Left lung (tissue), 10 donors: ENCODE results near the gene FSD1L. TPM values are rescaled to one million over a fixed set of nuclear protein-coding genes. Genes with fewer than 3 reads are reported as not detected.
A peak's percentile ranks its signal among the peaks of the same experiment; 100 is the strongest.

Source experiments
- ATAC-seq: fragments of 200-7000 bp; cut with Tn5 transposase; one replicate; pipeline ENCODE4 v1.9.1; 2020; ENCODE audit warnings: moderate library complexity
- DNase-seq, 4 donors: peaks; one replicate each; pipeline ENCODE4 v3.0.0-alpha.2; 2013 to 2020
- H3K27ac ChIP-seq, 2 donors: fragments of 200-600 bp; sonication (generic) in 1 of 2; one replicate each; pipeline versions ENCODE4 v1.5.0 to v1.8.0; 2020 to 2021
- H3K27me3 ChIP-seq, 2 donors: fragments of 200-600 bp; sonication (generic) in 1 of 2; one replicate each; pipeline versions ENCODE4 v1.5.0 to v1.8.0; 2020 to 2021
- H3K36me3 ChIP-seq, 2 donors: fragments of 200-600 bp; sonication (generic) in 1 of 2; one replicate each; pipeline versions ENCODE4 v1.5.0 to v1.8.0; 2020 to 2021
- H3K4me1 ChIP-seq, 2 donors: fragments of 200-600 bp; one replicate each; pipeline ENCODE4 v1.8.0; 2021
- H3K4me3 ChIP-seq, 2 donors: fragments of 200-600 bp; sonication (generic) in 1 of 2; one replicate each; pipeline versions ENCODE4 v1.5.0 to v1.8.0; 2020 to 2021; ENCODE audit warnings: mild to moderate bottlenecking in 1 of 2
- H3K9me3 ChIP-seq, 2 donors: fragments of 200-600 bp; sonication (generic) in 1 of 2; one replicate each; pipeline versions ENCODE4 v1.5.0 to v1.8.0; 2020 to 2021
- CTCF ChIP-seq, 2 donors: fragments of 200-600 bp; sonication (generic) in 1 of 2; IDR thresholded peaks; one replicate each; pipeline versions ENCODE4 v1.5.0 to v1.8.0; 2021; ENCODE audit warnings: antibody characterized with exemption in 2 of 2
- intact Hi-C, 2 donors: fragments of 100-400 bp; cut with DNase I; formaldehyde crosslinking; loops; one replicate each; pipeline versions ENCODE4 v1.11.2 to v1.14.2; 2022
- polyA plus RNA-seq, 6 donors: library from polyadenylated mRNA; unstranded; fragments of 120-200 nt; gene quantifications; one replicate each; pipeline ENCODE4 v1.2.1, GENCODE V29; 2013; ENCODE audit not compliant: insufficient read length in 6 of 6
- total RNA-seq, 2 donors: library from RNA; stranded (reverse); fragmentation: NEBNext Ultra II Directional; extraction: Animal tissue kit (Norgen Biotek cat#: 25700); gene quantifications; one replicate each; pipeline ENCODE4 v1.2.1, GENCODE V29; 2021
- donor health status: DM: no; HTN: yes; CAD: no.
- donor health status: DM: no; HTN: no; CAD: no.

The FSD1L gene
- total and polyA plus RNA-seq, 8 donors, result 3.7 to 9.4 (median 7.1) TPM

- Histone ChIP-seq H3K27ac (no peak overlapping the region), H3K4me3 (no peak overlapping the region), H3K9me3 (no peaks in the 10 kb centered on the region), H3K36me3 (peaks cover 0 to 34% of the 10 kb centered on the region in 2 donors), H3K27me3 (no peaks in the 10 kb centered on the region), H3K4me1 (no peaks in the 10 kb centered on the region)
- no peak for DNase-seq
- intact Hi-C loops, result no loop called here
- no peak for TF ChIP-seq CTCF (IDR thresholded peaks at IDR 0.05)
- ATAC-seq, result no peak
Measured at GRCh38 chr9:105466898-105467455, 19.1 kb downstream of the FSD1L start.

- DNase-seq, result no peak
- Histone ChIP-seq H3K27ac (no peak overlapping the region), H3K27me3 (no peaks in the 10 kb centered on the region), H3K36me3 (peaks cover 0 to 34% of the 10 kb centered on the region in 2 donors), H3K4me1 (no peaks in the 10 kb centered on the region), H3K9me3 (no peaks in the 10 kb centered on the region), H3K4me3 (no peak overlapping the region)
- intact Hi-C loops, result no loop called here
- TF ChIP-seq CTCF (IDR thresholded peaks at IDR 0.05), result no peak
- ATAC-seq, result no peak
Measured at GRCh38 chr9:105468875-105469274, 21.0 kb downstream of the FSD1L start.

GRCh38 chr9:105473221-105473620, 25.4 kb downstream of the FSD1L start:
- no peaks in the 10 kb centered on the region for H3K9me3 ChIP-seq
- intact Hi-C loops, result no loop called here

GRCh38 chr9:105475302-105475701, 27.5 kb downstream of the FSD1L start:
- H3K36me3 ChIP-seq, result peaks cover 0 to 4% of the 10 kb centered on the region in 2 donors
- H3K27ac ChIP-seq, result no peak overlapping the region
- ATAC-seq (peak; percentile 49), DNase-seq (peak in 2 of 4 donors; percentile 3 to 13)
- no peaks in the 10 kb centered on the region for H3K4me1 ChIP-seq
- intact Hi-C loops, result no loop called here
- H3K4me3 ChIP-seq, result no peak overlapping the region
- no peaks in the 10 kb centered on the region for H3K9me3 ChIP-seq
- H3K27me3 ChIP-seq, result no peaks in the 10 kb centered on the region
- TF ChIP-seq CTCF (IDR thresholded peaks at IDR 0.05), result peak in 1 of 2 donors; percentile 21

More at GRCh38 chr9:105473221-105473620, 25.4 kb downstream of the FSD1L start:
- DNase-seq (no peak), ATAC-seq (no peak)
- H3K36me3 ChIP-seq, result peaks cover 0 to 16% of the 10 kb centered on the region in 2 donors
- no peak overlapping the region for H3K4me3 ChIP-seq
- H3K4me1 ChIP-seq, result no peaks in the 10 kb centered on the region
- TF ChIP-seq CTCF (IDR thresholded peaks at IDR 0.05), result no peak
- no peak overlapping the region for H3K27ac ChIP-seq
- H3K27me3 ChIP-seq, result no peaks in the 10 kb centered on the region

GRCh38 chr9:105479846-105480245, 32.0 kb downstream of the FSD1L start:
- H3K27ac ChIP-seq, result no peak overlapping the region
- DNase-seq (no peak), ATAC-seq (no peak)
- no peak overlapping the region for H3K4me3 ChIP-seq
- intact Hi-C loops, result no loop called here
- H3K4me1 ChIP-seq, result no peaks in the 10 kb centered on the region
- H3K36me3 ChIP-seq, result no peaks in the 10 kb centered on the region
- H3K9me3 ChIP-seq, result no peaks in the 10 kb centered on the region
- H3K27me3 ChIP-seq, result no peaks in the 10 kb centered on the region
- TF ChIP-seq CTCF (IDR thresholded peaks at IDR 0.05), result no peak
